CD14-positive monocyte (primary cell): ENCODE results near the gene IGF2BP3. TPM values are rescaled to one million over a fixed set of nuclear protein-coding genes. Genes with fewer than 3 reads are reported as not detected.

Experiments
- DNase-seq, 3 donors: peaks; one replicate each; pipeline ENCODE4 v3.0.0-alpha.2; 2011 to 2022
- H2AFZ ChIP-seq: 2 replicates; pipeline ENCODE4 v1.6.0; 2012; ENCODE audit warnings: mild to moderate bottlenecking, low read depth, low read length, inconsistent platforms; ENCODE audit not compliant: insufficient read depth, poor library complexity, severe bottlenecking
- H3K27ac ChIP-seq, 2 donors: 1 replicate in 1 of 2; 2 replicates in 1 of 2; pipeline ENCODE4 v1.5.1; 2012 to 2013; ENCODE audit warnings: low read length in 2 of 2, control low read depth in 1 of 2, inconsistent platforms in 1 of 2, low read depth in 1 of 2, mild to moderate bottlenecking in 1 of 2
- H3K27me3 ChIP-seq, 2 donors: one replicate each; pipeline versions ENCODE4 v1.6.0 to v1.6.1; 2011 to 2013; ENCODE audit warnings: low read length in 2 of 2; ENCODE audit not compliant: control insufficient read depth in 2 of 2, insufficient read depth in 2 of 2
- H3K36me3 ChIP-seq, 2 donors: replicated peaks in 1 of 2; 1 replicate in 1 of 2; 2 replicates in 1 of 2; pipeline versions ENCODE4 v1.5.1 to v1.6.1; 2012 to 2013; ENCODE audit warnings: low read length in 2 of 2, control low read depth in 1 of 2, inconsistent platforms in 1 of 2, mild to moderate bottlenecking in 1 of 2; ENCODE audit not compliant: insufficient read depth in 2 of 2, control insufficient read depth in 1 of 2
- H3K4me1 ChIP-seq, 2 donors: 1 replicate in 1 of 2; 2 replicates in 1 of 2; pipeline versions ENCODE4 v1.5.1 to v1.6.1; 2012 to 2013; ENCODE audit warnings: low read length in 2 of 2, control low read depth in 1 of 2, inconsistent platforms in 1 of 2, mild to moderate bottlenecking in 1 of 2, moderate library complexity in 1 of 2; ENCODE audit not compliant: insufficient read depth in 2 of 2, control insufficient read depth in 1 of 2
- H3K4me2 ChIP-seq: replicated peaks from 2 replicates; pipeline ENCODE3; 2012; ENCODE audit warnings: low read length, moderate library complexity, mild to moderate bottlenecking; ENCODE audit not compliant: poor library complexity, severe bottlenecking; ENCODE audit errors: extremely low read depth
- H3K4me3 ChIP-seq, 3 experiments: fragments of 200-600 bp in 1 of 3; sonication (generic) in 1 of 3; replicated peaks in 1 of 3; 1 replicate in 2 of 3; 2 replicates in 1 of 3; pipeline ENCODE4 v1.5.1; 2011 to 2013; ENCODE audit warnings: low read length in 3 of 3, mild to moderate bottlenecking in 3 of 3, control low read depth in 2 of 3, low read depth in 2 of 3, inconsistent platforms in 1 of 3, moderate library complexity in 1 of 3
- H3K79me2 ChIP-seq: 2 replicates; pipeline ENCODE4 v1.6.0; 2012; ENCODE audit warnings: mild to moderate bottlenecking, control low read depth, inconsistent platforms, low read length, moderate library complexity; ENCODE audit not compliant: insufficient read depth
- H3K9ac ChIP-seq: 2 replicates; pipeline ENCODE4 v1.6.0; 2017; ENCODE audit warnings: low read length, mild to moderate bottlenecking; ENCODE audit not compliant: insufficient read depth, poor library complexity, severe bottlenecking
- H3K9me3 ChIP-seq, 2 donors: replicated peaks in 1 of 2; 1 replicate in 1 of 2; 2 replicates in 1 of 2; pipeline versions ENCODE4 v1.5.1 to v1.6.1; 2012 to 2013; ENCODE audit warnings: low read length in 2 of 2, control low read depth in 1 of 2; ENCODE audit not compliant: control insufficient read depth in 1 of 2, insufficient read depth in 1 of 2
- H4K20me1 ChIP-seq: 2 replicates; pipeline ENCODE4 v1.6.0; 2012; ENCODE audit warnings: mild to moderate bottlenecking, low read length, control low read depth, moderate library complexity; ENCODE audit not compliant: insufficient read depth
- H3K27ac Mint-ChIP-seq, 7 donors: one replicate each; pipeline ENCODE4 v1.8.0; 2020; ENCODE audit warnings: mild to moderate bottlenecking in 7 of 7, mixed read lengths in 7 of 7, moderate library complexity in 6 of 7, inconsistent platforms in 2 of 7
- H3K27me3 Mint-ChIP-seq, 3 donors: one replicate each; pipeline ENCODE4 v1.8.0; 2021 to 2022; ENCODE audit warnings: low read depth in 3 of 3, mild to moderate bottlenecking in 3 of 3, mixed read lengths in 3 of 3, moderate library complexity in 3 of 3, inconsistent platforms in 1 of 3
- H3K36me3 Mint-ChIP-seq, 2 donors: one replicate each; pipeline ENCODE4 v1.8.0; 2020; ENCODE audit warnings: mixed read lengths in 2 of 2, inconsistent platforms in 1 of 2, mild to moderate bottlenecking in 1 of 2
- H3K4me1 Mint-ChIP-seq: one replicate; pipeline ENCODE4 v1.8.0; 2020; ENCODE audit warnings: mild to moderate bottlenecking, mixed read lengths
- H3K4me3 Mint-ChIP-seq, 2 donors: one replicate each; pipeline ENCODE4 v1.8.0; 2020; ENCODE audit warnings: mild to moderate bottlenecking in 2 of 2, mixed read lengths in 2 of 2, moderate library complexity in 1 of 2
- H3K9me3 Mint-ChIP-seq, 7 donors: one replicate each; pipeline ENCODE4 v1.8.0; 2020 to 2022; ENCODE audit warnings: mixed read lengths in 7 of 7, mild to moderate bottlenecking in 6 of 7, moderate library complexity in 6 of 7, inconsistent platforms in 2 of 7
- CTCF ChIP-seq: fragments of 200-600 bp; IDR thresholded peaks from one replicate; pipeline ENCODE4 v1.8.0; 2022; ENCODE audit warnings: antibody characterized with exemption, mild to moderate bottlenecking
- WGBS: methylation state at CpG from one replicate; pipeline ENCODE4 v1.1.5; 2013; ENCODE audit warnings: missing lambda C conversion rate; ENCODE audit not compliant: insufficient coverage; 5-methylcytosine and 5-hydroxymethylcytosine counted together
- intact Hi-C, 2 donors: fragments of 100-400 bp; cut with micrococcal nuclease; formaldehyde crosslinking; loops; one replicate each; pipeline versions ENCODE4 v1.15.0 to v1.15.1; 2023
- polyA plus RNA-seq, 3 donors: library from polyadenylated mRNA; depleted of rRNA in 1 of 3; unstranded in 2 of 3; stranded (reverse) in 1 of 3; fragments of 300-500 nt in 2 of 3; fragments of >200 nt in 1 of 3; fragmentation: Illumina TruSeq in 2 of 3; gene quantifications; 1 replicate in 2 of 3; 2 replicates in 1 of 3; pipeline ENCODE4 v1.2.3, GENCODE V29; 2012 to 2021

Gene IGF2BP3
- polyA plus RNA-seq, 3 donors, result 0.60 to 5.3 (median 3.2) TPM

GRCh38 chr7:23418046-23418445 lies 52.2 kb downstream of the IGF2BP3 start:
- no peaks in the 10 kb centered on the region for H3K9me3 ChIP-seq
- H3K79me2 ChIP-seq, result no peaks in the 10 kb centered on the region
- H3K27ac ChIP-seq, result no peak overlapping the region
- H4K20me1 ChIP-seq, result no peaks in the 10 kb centered on the region
- no peak for DNase-seq
- no peak overlapping the region for H2AFZ ChIP-seq
- H3K27me3 Mint-ChIP-seq, result peaks cover 2 to 10% (median 2%) of the 10 kb centered on the region in 3 donors
- H3K36me3 Mint-ChIP-seq, result no peaks in the 10 kb centered on the region
- no peaks in the 10 kb centered on the region for H3K27me3 ChIP-seq
- intact Hi-C loops, result no loop called here
- TF ChIP-seq CTCF, result no peak
- no peaks in the 10 kb centered on the region for H3K9me3 Mint-ChIP-seq
- H3K4me3 ChIP-seq, result no peak overlapping the region
- no peaks in the 10 kb centered on the region for H3K36me3 ChIP-seq
- no peak overlapping the region for H3K27ac Mint-ChIP-seq
- H3K4me3 Mint-ChIP-seq, result no peak overlapping the region
- no peaks in the 10 kb centered on the region for H3K4me1 ChIP-seq
- no peak overlapping the region for H3K4me2 ChIP-seq
- no peak overlapping the region for H3K9ac ChIP-seq
- H3K4me1 Mint-ChIP-seq, result no peaks in the 10 kb centered on the region

- peaks cover 8% of the 10 kb centered on the region for H3K4me1 Mint-ChIP-seq
- Histone ChIP-seq H3K9me3 (no peaks in the 10 kb centered on the region), H3K79me2 (no peaks in the 10 kb centered on the region), H3K9ac (no peak overlapping the region), H3K27me3 (no peaks in the 10 kb centered on the region), H3K36me3 (no peaks in the 10 kb centered on the region), H3K27ac (no peak overlapping the region), H4K20me1 (no peaks in the 10 kb centered on the region), H2AFZ (no peak overlapping the region), H3K4me1 (no peaks in the 10 kb centered on the region), H3K4me2 (no peak overlapping the region), H3K4me3 (no peak overlapping the region)
- no peak overlapping the region for H3K4me3 Mint-ChIP-seq
- DNase-seq, result no peak
- intact Hi-C loops, result no loop called here
- 99% methylated on average over 37 of the region's 37 CpGs for WGBS
- no peaks in the 10 kb centered on the region for H3K9me3 Mint-ChIP-seq
- H3K27ac Mint-ChIP-seq, result peak overlapping the region in 1 of 7 donors; percentile 47
- H3K36me3 Mint-ChIP-seq, result no peaks in the 10 kb centered on the region
- TF ChIP-seq CTCF, result no peak
- peaks cover 2 to 11% (median 2%) of the 10 kb centered on the region in 3 donors for H3K27me3 Mint-ChIP-seq
Observed at GRCh38 chr7:23415198-23415597, 55.1 kb downstream of the IGF2BP3 start.
